DOHH2 (cell line): Measurements from ENCODE around the gene CPNE9.

ENCODE experiments used
- CTCF ChIP-seq: fragments of 200-600 bp; sonication (generic); IDR thresholded peaks from one replicate; pipeline ENCODE4 v1.5.1; 2014; ENCODE audit warnings: antibody characterized with exemption, mild to moderate bottlenecking, low read depth, low read length; ENCODE audit not compliant: poor library complexity, severe bottlenecking
- EZH2phosphoT487 ChIP-seq: fragments of 200-600 bp; sonication (generic); IDR thresholded peaks from 2 replicates; pipeline ENCODE4 v1.6.1; 2017; ENCODE audit warnings: borderline replicate concordance, mild to moderate bottlenecking, antibody characterized with exemption, low read length, moderate library complexity, mixed read lengths

GRCh38 chr3:9700536-9700935 lies 3.1 kb upstream of the CPNE9 start:
- no peak for TF ChIP-seq CTCF
- no peak for TF ChIP-seq EZH2phosphoT487
